Kidney glomerular epithelial cell (primary cell): Measurements from ENCODE around the gene CDH4.

Experiments used
- DNase-seq: peaks from one replicate; lab custom pipeline; 2025; lab: John Stamatoyannopoulos, UW

CDH4 gene

DNA sequence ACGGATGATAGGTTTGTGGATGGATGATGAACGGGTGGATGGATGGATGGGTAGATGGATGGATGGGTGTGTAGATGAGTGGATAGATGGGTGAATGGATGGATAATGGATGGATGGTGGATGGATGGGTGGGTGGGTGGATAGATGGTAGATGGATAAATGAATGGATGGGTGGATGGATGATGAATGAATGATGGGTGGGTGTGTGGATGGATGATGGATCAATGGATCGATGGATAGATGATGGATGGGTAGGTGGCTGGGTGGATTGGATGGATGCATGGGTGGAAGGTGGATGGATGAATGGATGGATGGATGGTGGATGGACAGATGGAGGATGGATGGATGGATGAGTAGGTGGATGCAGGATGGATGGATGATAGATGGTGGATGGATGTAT, 419.5 kb downstream of the CDH4 start:
- no peak for DNase-seq

DNA sequence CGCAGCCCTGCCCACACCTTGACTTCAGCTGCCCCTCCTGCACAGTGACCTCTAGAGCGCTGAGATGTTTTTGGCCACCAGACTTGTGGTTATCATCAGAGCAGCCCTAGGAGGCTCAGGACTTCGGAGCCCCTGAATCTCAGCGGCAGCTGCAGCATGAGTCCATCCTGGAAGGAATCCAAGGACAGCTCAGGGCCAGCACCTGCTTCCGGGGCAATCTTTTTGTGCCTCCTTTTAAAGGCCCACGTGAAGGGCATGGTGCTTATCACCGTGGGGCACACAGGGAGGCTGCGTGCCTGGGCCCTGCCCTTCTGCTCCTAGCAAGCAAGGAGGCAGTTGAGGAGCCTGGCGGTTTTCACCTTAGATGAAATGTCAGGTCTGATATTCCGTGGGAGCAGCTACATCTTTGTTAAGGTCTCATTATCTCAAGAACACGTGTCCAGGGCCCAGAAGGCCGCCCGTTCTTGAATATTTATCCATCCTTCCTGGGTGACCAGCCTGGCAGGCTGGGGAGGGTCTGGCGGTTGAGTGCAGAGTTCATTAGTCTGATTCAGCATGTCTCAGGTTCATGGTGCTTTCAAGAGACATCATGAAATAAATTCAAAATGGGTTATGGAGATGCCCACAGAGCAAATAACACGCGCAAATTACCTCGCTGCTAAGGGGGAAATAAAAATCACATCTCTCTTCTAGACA, 421.2 kb downstream of the CDH4 start:
- DNase-seq = no peak

GRCh38 chr20:61674121-61674520, 422.1 kb downstream of the CDH4 start:
- DNase-seq = no peak

- DNase-seq = no peak
Observed at GRCh38 chr20:61674688-61675087, 422.6 kb downstream of the CDH4 start.

GRCh38 chr20:61677928-61678327, 425.9 kb downstream of the CDH4 start:
- no peak for DNase-seq

DNA sequence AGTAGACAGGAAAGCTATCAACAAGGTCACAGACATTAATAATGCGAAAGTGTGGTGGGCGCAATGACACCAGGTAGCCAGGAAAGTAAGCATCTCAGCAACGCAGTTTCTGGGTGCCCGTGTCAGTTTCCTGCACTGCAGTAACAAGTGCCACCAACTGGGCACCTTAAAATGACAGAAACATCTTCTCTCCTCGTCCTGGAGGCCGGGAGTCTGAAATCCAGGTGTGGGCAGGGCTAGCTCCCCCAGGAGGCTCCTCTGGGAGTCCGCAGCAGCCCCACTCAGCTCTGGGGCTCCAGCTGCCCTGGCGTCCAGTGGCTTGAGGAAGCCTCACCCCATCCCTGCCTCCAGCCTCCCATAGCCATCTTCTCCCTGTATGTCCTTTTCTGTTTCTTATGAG, 426.4 kb downstream of the CDH4 start:
- no peak for DNase-seq

GRCh38 chr20:61679473-61679872, 427.4 kb downstream of the CDH4 start:
- no peak for DNase-seq

- DNase-seq = no peak
Observed at GRCh38 chr20:61680096-61680495, 428.0 kb downstream of the CDH4 start.

DNA sequence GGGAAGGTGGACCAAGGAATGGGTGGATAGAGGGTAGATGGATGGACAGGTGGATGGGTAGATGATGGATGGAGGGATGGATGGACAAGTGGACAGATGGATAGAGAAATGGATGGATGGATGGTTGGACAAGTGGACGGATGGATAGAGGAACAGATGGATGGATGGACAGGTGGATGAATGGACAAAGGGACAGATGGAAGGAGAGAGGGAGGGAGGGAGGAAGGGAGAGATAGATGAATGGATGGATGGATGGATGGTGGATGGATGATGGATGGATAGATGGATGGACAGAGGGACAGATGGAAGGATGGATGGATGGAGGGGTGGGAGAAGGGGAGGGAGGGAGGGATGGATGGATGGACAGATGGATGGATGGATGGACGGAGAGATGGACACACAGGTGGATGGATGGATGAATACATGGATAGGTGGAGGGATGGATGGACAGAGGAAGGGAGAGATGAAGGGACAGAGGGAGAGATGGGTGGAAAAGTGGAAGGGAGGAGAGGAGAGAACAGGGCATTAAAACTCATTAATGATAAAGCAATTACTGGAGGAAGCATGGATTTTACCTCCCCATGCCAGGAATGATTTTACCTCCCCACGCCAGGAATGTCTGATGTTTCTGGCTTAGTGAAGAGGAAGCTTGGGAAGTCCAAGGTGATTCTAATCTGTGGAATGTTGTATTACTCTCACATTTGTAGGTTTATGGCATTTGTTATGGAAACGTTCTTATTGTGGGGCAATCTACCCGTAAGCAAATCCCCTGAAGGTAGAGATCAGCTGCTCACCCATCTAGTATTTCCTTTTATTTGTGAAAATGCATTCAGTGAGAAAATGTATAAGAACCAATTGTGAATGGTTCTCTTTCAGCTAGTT, 430.3 kb downstream of the CDH4 start:
- no peak for DNase-seq

DNA sequence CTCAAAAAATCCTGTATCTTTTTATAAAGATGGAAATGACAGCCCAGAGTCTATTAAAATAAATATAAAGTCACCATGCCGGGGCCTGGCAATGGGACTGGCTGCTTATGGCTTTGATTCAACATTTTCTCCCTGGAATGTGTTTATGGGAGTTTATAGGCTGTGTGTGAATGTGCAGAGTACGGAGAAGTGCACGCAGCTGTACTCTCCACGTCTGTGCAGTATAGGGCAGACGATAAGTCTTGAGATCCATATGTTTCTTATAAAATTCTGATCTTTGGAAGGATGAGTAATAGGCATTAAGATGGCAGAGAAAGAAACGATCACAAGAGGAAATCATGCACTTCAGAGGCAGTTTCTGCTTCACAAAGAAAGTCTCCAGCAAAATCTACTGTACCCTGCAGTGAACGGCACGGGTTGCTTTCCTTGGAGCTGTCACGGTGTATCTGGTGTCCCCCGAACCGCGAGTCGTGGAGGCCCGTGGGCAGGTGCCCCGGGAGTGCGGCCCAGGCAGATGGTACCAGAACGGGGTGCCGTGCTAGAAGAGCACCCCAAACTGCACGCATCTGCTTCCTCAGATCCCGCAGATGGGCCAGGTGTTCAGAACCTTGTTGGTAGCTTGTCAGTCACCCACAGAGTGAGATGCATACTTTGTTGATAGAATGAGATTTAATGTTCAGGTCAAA, 431.1 kb downstream of the CDH4 start:
- DNase-seq = no peak

DNA sequence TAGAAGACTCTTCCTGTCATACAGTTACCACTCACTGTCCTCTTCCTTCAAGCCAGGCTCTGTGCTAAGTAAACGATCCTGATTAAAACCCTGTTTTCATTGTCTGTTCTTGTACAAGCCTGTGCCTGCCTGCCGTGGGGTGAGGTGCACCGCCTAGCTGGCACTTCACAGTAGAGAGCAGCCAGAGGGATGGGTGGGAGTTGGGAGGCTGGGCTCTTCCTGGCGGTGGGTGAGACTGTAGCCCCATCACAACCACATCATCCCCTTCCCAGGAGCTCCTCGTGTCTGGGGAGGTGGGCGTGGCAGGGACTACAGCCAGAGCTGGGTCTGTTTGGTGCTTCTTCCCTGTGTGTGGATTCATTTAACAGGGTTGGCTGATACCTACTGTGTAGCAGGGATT, 431.7 kb downstream of the CDH4 start:
- DNase-seq = no peak

GRCh38 chr20:61684136-61684535, 432.1 kb downstream of the CDH4 start:
- DNase-seq = no peak

- DNase-seq = no peak
Observed at GRCh38 chr20:61684583-61685235, 432.6 kb downstream of the CDH4 start.

GRCh38 chr20:61685462-61685861, 433.4 kb downstream of the CDH4 start:
- DNase-seq = no peak

- no peak for DNase-seq
Observed at GRCh38 chr20:61686051-61686936, 434.2 kb downstream of the CDH4 start.

DNA sequence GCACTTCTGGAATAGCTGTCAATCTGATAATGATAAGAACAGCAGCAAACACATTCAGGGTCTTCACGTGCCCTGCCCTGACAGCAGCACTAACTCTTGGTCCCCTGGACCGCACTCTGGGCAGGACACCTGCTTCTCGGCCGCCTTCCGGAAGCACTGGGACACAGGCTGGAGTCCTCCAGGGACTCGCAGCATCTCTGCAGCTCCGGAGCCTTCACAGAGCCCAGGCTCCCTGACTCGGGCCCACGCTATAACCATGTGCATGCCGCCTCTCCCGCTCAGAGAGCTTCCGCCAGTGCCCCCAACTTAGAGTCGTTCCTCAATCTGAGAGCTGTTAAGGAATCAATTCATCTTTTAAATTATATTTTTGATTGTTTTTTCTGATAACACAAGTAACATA, 436.4 kb downstream of the CDH4 start:
- no peak for DNase-seq

DNA sequence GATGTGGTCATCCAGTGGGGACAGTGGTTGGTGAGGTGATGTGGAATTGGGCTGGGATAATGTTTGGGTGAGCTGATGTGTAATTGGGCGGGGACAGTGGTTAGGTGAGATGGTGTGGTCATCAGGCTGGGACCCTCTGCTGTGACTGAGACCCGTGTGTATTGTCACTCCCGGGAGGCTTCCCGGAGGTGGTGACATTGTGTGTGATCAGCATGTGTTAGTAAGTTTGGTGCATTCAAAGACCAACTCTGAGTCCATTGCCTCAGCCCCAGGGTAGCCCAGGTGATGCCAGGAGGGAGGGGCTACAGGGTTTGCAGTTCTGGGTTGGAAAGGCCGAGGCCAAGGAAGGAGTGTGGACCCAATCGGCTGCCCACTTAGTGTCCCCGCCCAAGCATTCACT, 438.1 kb downstream of the CDH4 start:
- DNase-seq = no peak

GRCh38 chr20:61690993-61691838, 439.2 kb downstream of the CDH4 start:
- no peak for DNase-seq

DNA sequence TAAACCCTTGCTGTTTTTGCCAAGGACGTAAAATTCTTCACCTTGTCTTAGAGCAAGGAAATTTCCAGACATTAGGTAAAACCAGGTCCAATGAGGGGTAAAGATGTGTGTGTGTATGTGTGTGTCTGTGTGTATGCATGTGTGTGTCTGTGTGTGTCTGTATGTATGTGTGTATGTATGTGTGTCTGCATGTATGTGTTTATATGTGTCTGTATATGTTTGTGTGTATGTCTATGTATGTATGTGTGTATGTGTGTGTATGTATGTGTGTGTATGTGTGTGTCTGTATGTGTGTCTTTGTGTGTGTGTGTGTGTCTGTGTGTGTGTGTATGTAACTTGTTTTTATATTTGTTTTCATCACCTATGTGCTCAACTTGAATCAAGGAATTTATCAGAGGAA, 439.9 kb downstream of the CDH4 start:
- DNase-seq = no peak

DNA sequence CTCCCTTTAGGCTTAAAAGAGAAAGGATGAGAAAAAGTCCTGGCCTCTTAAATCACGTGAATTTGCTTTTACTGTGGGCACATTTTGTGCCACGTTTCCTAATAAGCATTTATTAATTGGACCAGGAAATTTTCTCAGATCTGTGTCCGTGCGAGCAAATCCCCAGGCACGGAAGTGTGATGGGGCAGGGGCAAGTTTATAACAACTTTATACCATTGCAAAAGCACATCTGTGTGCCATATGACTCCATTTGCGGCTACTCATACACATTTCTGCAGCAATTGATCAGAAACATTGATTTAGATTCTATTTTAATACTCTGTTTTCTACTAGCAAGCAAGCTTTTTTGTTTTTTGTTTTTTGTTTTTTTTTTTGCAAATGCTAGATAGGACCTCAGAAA, 440.4 kb downstream of the CDH4 start:
- no peak for DNase-seq
